ENCODE measurements around the gene GRSF1. TPM values are rescaled to one million over a fixed set of nuclear protein-coding genes. Genes with fewer than 3 reads are reported as not detected.

Gene GRSF1
- total RNA-seq, 2 experiments from 2014 or later, result 32.7 to 34.1 TPM

GRCh38 chr4:70838666-70839588, 763 bp downstream of the GRSF1 start:
- intact Hi-C loops (cut with DNase I, micrococcal nuclease), result loop anchor here (2.0 to 10.0 kb wide), 6 partner anchors 102 to 168 kb away; partner anchors contain the start of genes DCK (in 1 of the 2) and UTP3 (in 1 of the 2)
- peaks cover 35% of the 10 kb centered on the region for H3K4me1 ChIP-seq (ENCODE audit: insufficient read depth, low read length)
- Mint-ChIP-seq H3K4me3 (peak overlapping the region; percentile 100), H3K36me3 (ENCODE audit: low read depth) (peaks cover 28% of the 10 kb centered on the region), H3K27ac (peak overlapping the region; percentile 93), H3K4me1 (ENCODE audit: low read depth) (peaks cover 34% of the 10 kb centered on the region), H3K27me3 (no peaks in the 10 kb centered on the region), H3K9me3 (no peaks in the 10 kb centered on the region)
- H3K27me3 ChIP-seq (ENCODE audit: control insufficient read depth in 1 of 2, insufficient read depth in 2 of 2, low read length in 2 of 2), result no peaks in the 10 kb centered on the region
- DNase-seq (peak; percentile 25 to 85 (median 54)), ATAC-seq (ENCODE audit: poor library complexity) (peak; percentile 38)
- H3K4me3 ChIP-seq (ENCODE audit: low read length), result peak overlapping the region; percentile 73
- H3K36me3 ChIP-seq (ENCODE audit: insufficient read depth, low read length), result peaks cover 16% of the 10 kb centered on the region
- no peaks in the 10 kb centered on the region for H3K9me3 ChIP-seq (ENCODE audit: control insufficient read depth in 1 of 2, insufficient read depth in 1 of 2, low read length in 2 of 2)
- TF ChIP-seq CTCF (IDR thresholded peaks at IDR 0.05), result no peak
- ChIA-PET CTCF (interaction anchor here (0.8 to 1.6 kb wide), 5 partner anchors 63 to 242 kb away, joined by 3 to 7 read pairs (median 4); partner anchors contain the start of gene MOB1B), POLR2A (interaction anchor here (0.9 to 4.2 kb wide), 18 partner anchors 8 to 187 kb away, joined by 3 to 53 read pairs (median 6); partner anchors contain the start of genes DCK, MOB1B and UTP3)
- H3K27ac ChIP-seq (ENCODE audit: low read depth in 1 of 2, low read length in 2 of 2), result peak overlapping the region; percentile 69 to 73

- CTCF ChIA-PET, result interaction anchor here (1.3 to 1.4 kb wide), 2 partner anchors 103 to 105 kb away, joined by 3 to 4 read pairs; no protein-coding TSS in a partner anchor
- H3K27me3 ChIP-seq (ENCODE audit: control insufficient read depth in 1 of 2, insufficient read depth in 2 of 2, low read length in 2 of 2), result no peaks in the 10 kb centered on the region
- POLR2A ChIA-PET, result interaction anchor here (1.0 to 4.2 kb wide), 10 partner anchors 9 to 149 kb away, joined by 3 to 53 read pairs (median 10); partner anchors contain the start of genes MOB1B and UTP3
- no peaks in the 10 kb centered on the region for H3K9me3 Mint-ChIP-seq
- intact Hi-C loops (cut with DNase I, micrococcal nuclease), result loop anchor here (2.0 to 10.0 kb wide), 6 partner anchors 101 to 169 kb away; partner anchors contain the start of genes DCK (in 1 of the 2) and UTP3 (in 1 of the 2)
- DNase-seq, result no peak
- H3K27ac Mint-ChIP-seq, result peak overlapping the region; percentile 93
- ATAC-seq (ENCODE audit: poor library complexity), result no peak
- H3K27ac ChIP-seq (ENCODE audit: low read depth in 1 of 2, low read length in 2 of 2), result peak overlapping the region in 1 of 2 donors; percentile 73
- peaks cover 23% of the 10 kb centered on the region for H3K36me3 ChIP-seq (ENCODE audit: insufficient read depth, low read length)
- peak overlapping the region; percentile 100 for H3K4me3 Mint-ChIP-seq
- peaks cover 35% of the 10 kb centered on the region for H3K4me1 ChIP-seq (ENCODE audit: insufficient read depth, low read length)
- peak overlapping the region; percentile 73 for H3K4me3 ChIP-seq (ENCODE audit: low read length)
- peaks cover 37% of the 10 kb centered on the region for H3K4me1 Mint-ChIP-seq (ENCODE audit: low read depth)
- H3K9me3 ChIP-seq (ENCODE audit: control insufficient read depth in 1 of 2, insufficient read depth in 1 of 2, low read length in 2 of 2), result no peaks in the 10 kb centered on the region
- no peak for TF ChIP-seq CTCF (IDR thresholded peaks at IDR 0.05)
- H3K27me3 Mint-ChIP-seq, result no peaks in the 10 kb centered on the region
- H3K36me3 Mint-ChIP-seq (ENCODE audit: low read depth), result peaks cover 36% of the 10 kb centered on the region
Measured at GRCh38 chr4:70838204-70838603, 1.5 kb downstream of the GRSF1 start.

DNA sequence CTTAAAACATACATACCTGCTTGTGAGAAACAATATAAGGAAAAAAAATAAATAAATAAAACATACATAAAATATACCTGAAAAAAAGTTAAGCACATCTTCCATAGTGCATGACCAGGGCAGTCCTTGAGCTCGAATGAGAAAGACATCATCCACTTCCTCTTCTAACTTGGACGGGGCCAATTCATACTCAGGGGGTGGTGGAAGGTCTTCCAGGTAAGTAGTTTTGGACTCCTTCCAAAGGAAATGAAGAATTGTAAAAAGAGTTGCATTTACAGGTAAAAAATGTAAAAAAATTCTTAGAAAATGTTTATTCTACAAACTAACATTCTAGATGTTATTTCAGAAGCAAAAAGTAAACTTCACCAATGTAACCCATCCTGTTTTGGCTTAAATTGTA, 3.6 kb downstream of the GRSF1 start:
- no peak for TF ChIP-seq CTCF (IDR thresholded peaks at IDR 0.05)
- ChIA-PET POLR2A (interaction anchor here (1.1 to 4.2 kb wide), 3 partner anchors 66 to 131 kb away, joined by 4 to 53 read pairs (median 4); partner anchors contain the start of gene MOB1B), CTCF (interaction anchor here (1.7 kb wide), 1 partner anchor 130 kb away, joined by 6 read pairs; no protein-coding TSS in a partner anchor)
- H3K27me3 ChIP-seq (ENCODE audit: control insufficient read depth in 1 of 2, insufficient read depth in 2 of 2, low read length in 2 of 2), result no peaks in the 10 kb centered on the region
- no peak overlapping the region for H3K27ac ChIP-seq (ENCODE audit: low read depth in 1 of 2, low read length in 2 of 2)
- DNase-seq (no peak), ATAC-seq (ENCODE audit: poor library complexity) (no peak)
- H3K36me3 ChIP-seq (ENCODE audit: insufficient read depth, low read length), result peaks cover 42% of the 10 kb centered on the region
- intact Hi-C loops (cut with DNase I, micrococcal nuclease), result loop anchor here (5.0 to 10.0 kb wide), 4 partner anchors 99 to 171 kb away; partner anchors contain the start of gene DCK (in 1 of the 2)
- no peak overlapping the region for H3K27ac Mint-ChIP-seq
- H3K9me3 ChIP-seq (ENCODE audit: control insufficient read depth in 1 of 2, insufficient read depth in 1 of 2, low read length in 2 of 2), result no peaks in the 10 kb centered on the region
- H3K4me3 Mint-ChIP-seq, result peak overlapping the region; percentile 100
- H3K4me1 ChIP-seq (ENCODE audit: insufficient read depth, low read length), result peaks cover 35% of the 10 kb centered on the region
- no peaks in the 10 kb centered on the region for H3K9me3 Mint-ChIP-seq
- no peak overlapping the region for H3K4me3 ChIP-seq (ENCODE audit: low read length)
- H3K4me1 Mint-ChIP-seq (ENCODE audit: low read depth), result peaks cover 39% of the 10 kb centered on the region
- H3K36me3 Mint-ChIP-seq (ENCODE audit: low read depth), result peaks cover 57% of the 10 kb centered on the region
- no peaks in the 10 kb centered on the region for H3K27me3 Mint-ChIP-seq

Measured in CD4-positive, alpha-beta T cell (primary cell).